ENCODE measurements around the gene MRPL3. TPM values are rescaled to one million over a fixed set of nuclear protein-coding genes. Genes with fewer than 3 reads are reported as not detected.
A peak's percentile ranks its signal among the peaks of the same experiment; 100 is the strongest.
"Not testable (repeated sequence)": the region's sequence is repeated elsewhere in the genome, so short reads cannot be mapped to it uniquely, and the experiment has no call there.

MRPL3 gene
- total and polyA plus RNA-seq, 4 experiments from 2014 or later = 45.8 to 110 (median 65.3) TPM

- Histone ChIP-seq H3K4me1 (ENCODE audit: insufficient read depth, low read length) (peaks cover 27% of the 10 kb centered on the region), H3K36me3 (ENCODE audit: insufficient read depth, low read length) (peaks cover 19% of the 10 kb centered on the region), H3K9me3 (ENCODE audit: control insufficient read depth in 1 of 2, low read length in 2 of 2) (no peaks in the 10 kb centered on the region), H3K27ac (ENCODE audit: low read depth, low read length) (peak overlapping the region; percentile 75), H3K27me3 (ENCODE audit: insufficient read depth, low read length) (no peaks in the 10 kb centered on the region), H3K4me3 (ENCODE audit: low read length in 2 of 2) (peak overlapping the region; percentile 74 to 98)
- ChIA-PET POLR2A (ENCODE audit: partially characterized antibody) (interaction anchor here (1.5 kb wide), 1 partner anchor 459 kb away, joined by 4 read pairs; no protein-coding TSS in a partner anchor), CTCF (ENCODE audit: partially characterized antibody) (no interaction called here)
- Mint-ChIP-seq H3K4me3 (peak overlapping the region; percentile 91 to 100 (median 98)), H3K9me3 (no peaks in the 10 kb centered on the region), H3K4me1 (peaks cover 26 to 47% (median 39%) of the 10 kb centered on the region in 4 donors), H3K27me3 (no peaks in the 10 kb centered on the region), H3K27ac (peak overlapping the region; percentile 92 to 97 (median 95)), H3K36me3 (peaks cover 24 to 48% of the 10 kb centered on the region in 2 donors)
- DNase-seq = no peak
- intact Hi-C loops (cut with micrococcal nuclease) = loop anchor here (2.0 kb wide), 4 partner anchors 121 to 915 kb away; partner anchors contain the start of genes ASTE1, DNAJC13, NEK11 and NUDT16
Measured at GRCh38 chr3:131501949-131502348, 822 bp downstream of the MRPL3 start.

- Histone ChIP-seq H3K27me3 (ENCODE audit: insufficient read depth, low read length) (no peaks in the 10 kb centered on the region), H3K27ac (ENCODE audit: low read depth, low read length) (no peak overlapping the region), H3K36me3 (ENCODE audit: insufficient read depth, low read length) (peaks cover 33% of the 10 kb centered on the region), H3K4me1 (ENCODE audit: insufficient read depth, low read length) (peaks cover 19% of the 10 kb centered on the region), H3K4me3 (ENCODE audit: low read length in 2 of 2) (no peak overlapping the region), H3K9me3 (ENCODE audit: control insufficient read depth in 1 of 2, low read length in 2 of 2) (no peaks in the 10 kb centered on the region)
- Mint-ChIP-seq H3K9me3 (no peaks in the 10 kb centered on the region), H3K27ac (no peak overlapping the region), H3K4me3 (no peak overlapping the region), H3K27me3 (no peaks in the 10 kb centered on the region), H3K4me1 (peaks cover 10 to 28% (median 18%) of the 10 kb centered on the region in 4 donors), H3K36me3 (peaks cover 50 to 58% of the 10 kb centered on the region in 2 donors)
- CTCF ChIA-PET (ENCODE audit: partially characterized antibody) = interaction anchor here (1.2 kb wide), 1 partner anchor 113 kb away, joined by 3 read pairs; the partner anchor contains the start of gene NUDT16
- POLR2A ChIA-PET (ENCODE audit: partially characterized antibody) = no interaction called here
- intact Hi-C loops (cut with micrococcal nuclease) = no loop called here
- DNase-seq = no peak
Measured at GRCh38 chr3:131494706-131495105, 8.1 kb downstream of the MRPL3 start.

DNA sequence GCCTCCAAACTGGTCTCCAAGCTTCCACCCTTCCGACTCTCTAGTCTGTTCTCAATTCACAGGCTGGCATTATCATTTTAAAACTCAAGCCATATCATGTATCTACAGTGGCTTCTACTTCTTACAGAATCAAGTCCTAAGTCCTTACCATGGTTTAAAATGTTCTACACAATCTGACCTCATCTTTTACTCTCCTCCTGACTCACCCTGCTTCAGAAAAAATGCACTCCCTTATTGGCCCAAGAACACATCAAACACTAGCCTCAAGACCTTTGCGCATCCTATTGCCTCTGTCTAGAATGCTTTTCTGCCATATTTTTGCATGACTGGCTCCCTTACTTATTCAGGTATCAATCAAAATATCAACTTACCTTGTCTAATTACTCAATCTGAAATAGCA, 11.0 kb downstream of the MRPL3 start:
- Mint-ChIP-seq H3K4me3 (no peak overlapping the region), H3K36me3 (peaks cover 33 to 49% of the 10 kb centered on the region in 2 donors), H3K4me1 (peaks cover 14 to 28% (median 19%) of the 10 kb centered on the region in 4 donors), H3K9me3 (no peaks in the 10 kb centered on the region), H3K27ac (no peak overlapping the region), H3K27me3 (no peaks in the 10 kb centered on the region)
- intact Hi-C loops (cut with micrococcal nuclease) = no loop called here
- no peak overlapping the region for H3K27ac ChIP-seq (ENCODE audit: low read depth, low read length)
- no peaks in the 10 kb centered on the region for H3K27me3 ChIP-seq (ENCODE audit: insufficient read depth, low read length)
- ChIA-PET POLR2A (ENCODE audit: partially characterized antibody) (no interaction called here), CTCF (ENCODE audit: partially characterized antibody) (interaction anchor here (1.4 kb wide), 1 partner anchor 459 kb away, joined by 5 read pairs; no protein-coding TSS in a partner anchor)
- peaks cover 21% of the 10 kb centered on the region for H3K4me1 ChIP-seq (ENCODE audit: insufficient read depth, low read length)
- H3K9me3 ChIP-seq (ENCODE audit: control insufficient read depth in 1 of 2, low read length in 2 of 2) = no peaks in the 10 kb centered on the region
- no peak overlapping the region for H3K4me3 ChIP-seq (ENCODE audit: low read length in 2 of 2)
- DNase-seq = no peak
- peaks cover 24% of the 10 kb centered on the region for H3K36me3 ChIP-seq (ENCODE audit: insufficient read depth, low read length)

DNA sequence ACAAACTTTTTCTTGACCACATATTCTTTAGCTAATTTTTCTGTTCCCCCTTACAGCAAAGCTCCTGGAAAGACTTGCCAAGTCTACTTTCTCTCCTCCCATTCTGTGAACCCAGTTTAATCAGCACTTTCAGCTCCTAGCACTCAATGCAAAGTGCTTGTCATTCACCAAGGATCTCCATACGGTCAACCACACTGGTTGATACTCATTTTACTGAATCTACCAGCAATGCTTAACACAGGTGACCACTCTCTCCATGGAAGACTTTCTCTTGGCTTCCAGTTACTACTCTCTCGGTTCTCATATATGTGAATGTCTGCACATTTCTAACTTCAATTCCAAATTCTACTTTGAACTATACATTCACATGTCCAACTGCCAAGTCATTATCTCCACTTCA, 11.7 kb downstream of the MRPL3 start:
- H3K36me3 ChIP-seq (ENCODE audit: insufficient read depth, low read length) = peaks cover 18% of the 10 kb centered on the region
- no peaks in the 10 kb centered on the region for H3K27me3 ChIP-seq (ENCODE audit: insufficient read depth, low read length)
- H3K4me3 ChIP-seq (ENCODE audit: low read length in 2 of 2) = no peak overlapping the region
- H3K9me3 ChIP-seq (ENCODE audit: control insufficient read depth in 1 of 2, low read length in 2 of 2) = no peaks in the 10 kb centered on the region
- intact Hi-C loops (cut with micrococcal nuclease) = no loop called here
- ChIA-PET CTCF (ENCODE audit: partially characterized antibody) (interaction anchor here (1.4 kb wide), 1 partner anchor 458 kb away, joined by 5 read pairs; no protein-coding TSS in a partner anchor), POLR2A (ENCODE audit: partially characterized antibody) (no interaction called here)
- H3K27me3 Mint-ChIP-seq = no peaks in the 10 kb centered on the region
- peaks cover 21% of the 10 kb centered on the region for H3K4me1 ChIP-seq (ENCODE audit: insufficient read depth, low read length)
- no peak overlapping the region for H3K27ac Mint-ChIP-seq
- H3K4me1 Mint-ChIP-seq = peaks cover 16 to 30% (median 23%) of the 10 kb centered on the region in 4 donors
- peaks cover 32 to 47% of the 10 kb centered on the region in 2 donors for H3K36me3 Mint-ChIP-seq
- peaks cover 0 to 3% (median 0%) of the 10 kb centered on the region in 8 donors for H3K9me3 Mint-ChIP-seq
- H3K4me3 Mint-ChIP-seq = no peak overlapping the region
- H3K27ac ChIP-seq (ENCODE audit: low read depth, low read length) = no peak overlapping the region
- no peak for DNase-seq

DNA sequence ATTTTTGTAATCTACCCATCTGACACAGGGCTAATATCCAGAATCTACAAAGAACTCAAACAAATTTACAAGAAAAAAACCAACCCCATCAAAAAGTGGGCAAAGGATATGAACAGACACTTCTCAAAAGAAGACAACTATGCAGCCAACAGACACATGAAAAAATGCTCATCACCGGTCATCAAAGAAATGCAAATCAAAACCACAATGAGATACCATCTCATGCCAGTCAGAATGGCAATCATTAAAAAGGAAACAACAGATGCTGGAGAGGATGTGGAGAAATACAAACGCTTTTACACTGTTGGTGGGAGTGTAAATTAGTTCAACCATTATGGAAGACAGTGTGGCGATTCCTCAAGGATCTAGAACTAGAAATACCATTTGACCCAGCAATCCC, 16.2 kb downstream of the MRPL3 start:
- Mint-ChIP-seq H3K4me1 (peaks cover 13 to 29% (median 20%) of the 10 kb centered on the region in 4 donors), H3K36me3 (peaks cover 21 to 37% of the 10 kb centered on the region in 2 donors), H3K27ac (peak overlapping the region; percentile 24 to 84 (median 55)), H3K4me3 (peak overlapping the region in 6 of 8 donors; percentile 3 to 80 (median 57))
- CTCF ChIA-PET (ENCODE audit: partially characterized antibody); POLR2A ChIA-PET (ENCODE audit: partially characterized antibody); H3K9me3 Mint-ChIP-seq; H3K9me3 ChIP-seq (ENCODE audit: control insufficient read depth in 1 of 2, low read length in 2 of 2); H3K4me3 ChIP-seq (ENCODE audit: low read length in 2 of 2); H3K27me3 Mint-ChIP-seq; H3K27ac ChIP-seq (ENCODE audit: low read depth, low read length); H3K27me3 ChIP-seq (ENCODE audit: insufficient read depth, low read length): not testable (repeated sequence)
- intact Hi-C loops (cut with micrococcal nuclease) = loop anchor here (5.0 kb wide), 1 partner anchor 454 kb away; no protein-coding TSS in a partner anchor
- peaks cover 16% of the 10 kb centered on the region for H3K36me3 ChIP-seq (ENCODE audit: insufficient read depth, low read length)
- peak in 4 of 5 donors; percentile 38 to 58 (median 53) for DNase-seq
- H3K4me1 ChIP-seq (ENCODE audit: insufficient read depth, low read length) = peaks cover 34% of the 10 kb centered on the region

- POLR2A ChIA-PET (ENCODE audit: partially characterized antibody) = no interaction called here
- peaks cover 23 to 44% of the 10 kb centered on the region in 2 donors for H3K36me3 Mint-ChIP-seq
Measured at GRCh38 chr3:131485119-131485518, 17.7 kb downstream of the MRPL3 start.

DNA sequence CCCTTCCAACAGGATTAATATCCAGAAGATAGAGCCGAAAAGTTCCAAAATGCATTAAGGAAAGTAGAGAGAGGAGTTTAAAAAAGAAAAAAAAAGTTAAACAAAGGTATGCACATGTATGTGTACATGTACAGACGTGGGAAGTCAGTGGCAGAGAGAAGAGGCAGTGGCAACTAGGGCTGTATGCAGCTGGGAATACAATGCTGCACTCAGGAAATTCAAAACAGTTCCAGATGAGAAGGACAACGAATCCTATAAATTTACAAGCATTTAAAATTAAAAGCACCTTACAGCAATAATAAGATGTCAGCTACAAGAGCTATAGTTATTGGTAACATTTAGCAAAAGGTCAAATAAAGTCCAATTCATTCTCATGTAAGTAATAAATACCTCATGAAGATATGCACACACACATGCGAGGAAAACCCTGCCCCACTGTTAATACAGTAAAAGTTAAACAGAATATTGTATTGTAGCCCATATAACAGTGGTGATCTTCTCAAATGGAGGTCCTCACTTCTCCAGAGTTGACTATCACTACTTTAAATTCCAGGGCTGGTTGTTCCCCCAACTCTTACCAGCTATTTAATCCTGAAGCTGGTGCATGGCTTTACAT, 18.2 kb downstream of the MRPL3 start:
- intact Hi-C loops (cut with micrococcal nuclease) = loop anchor here (5.0 kb wide), 1 partner anchor 452 kb away; no protein-coding TSS in a partner anchor
- ChIA-PET CTCF (ENCODE audit: partially characterized antibody) (no interaction called here), POLR2A (ENCODE audit: partially characterized antibody) (no interaction called here)
- Histone ChIP-seq H3K4me1 (ENCODE audit: insufficient read depth, low read length) (peaks cover 15% of the 10 kb centered on the region), H3K36me3 (ENCODE audit: insufficient read depth, low read length) (peaks cover 22% of the 10 kb centered on the region), H3K27ac (ENCODE audit: low read depth, low read length) (no peak overlapping the region), H3K27me3 (ENCODE audit: insufficient read depth, low read length) (no peaks in the 10 kb centered on the region), H3K9me3 (ENCODE audit: control insufficient read depth in 1 of 2, low read length in 2 of 2) (no peaks in the 10 kb centered on the region), H3K4me3 (ENCODE audit: low read length in 2 of 2) (no peak overlapping the region)
- peaks cover 26 to 46% of the 10 kb centered on the region in 2 donors for H3K36me3 Mint-ChIP-seq
- H3K9me3 Mint-ChIP-seq = peaks cover 0 to 3% (median 0%) of the 10 kb centered on the region in 8 donors
- H3K4me1 Mint-ChIP-seq = peaks cover 13 to 33% (median 21%) of the 10 kb centered on the region in 4 donors
- no peak overlapping the region for H3K4me3 Mint-ChIP-seq
- peak overlapping the region in 1 of 7 donors; percentile 13 for H3K27ac Mint-ChIP-seq
- no peaks in the 10 kb centered on the region for H3K27me3 Mint-ChIP-seq
- DNase-seq = no peak

More at GRCh38 chr3:131485119-131485518, 17.7 kb downstream of the MRPL3 start:
- H3K9me3 ChIP-seq (ENCODE audit: control insufficient read depth in 1 of 2, low read length in 2 of 2) = no peaks in the 10 kb centered on the region
- H3K4me1 Mint-ChIP-seq = peaks cover 13 to 30% (median 20%) of the 10 kb centered on the region in 4 donors
- intact Hi-C loops (cut with micrococcal nuclease) = loop anchor here (5.0 kb wide), 1 partner anchor 453 kb away; no protein-coding TSS in a partner anchor
- peaks cover 19% of the 10 kb centered on the region for H3K36me3 ChIP-seq (ENCODE audit: insufficient read depth, low read length)
- no peak overlapping the region for H3K4me3 ChIP-seq (ENCODE audit: low read length in 2 of 2)
- H3K4me3 Mint-ChIP-seq = peak overlapping the region in 2 of 8 donors; percentile 20 to 24
- DNase-seq = no peak
- peak overlapping the region in 1 of 7 donors; percentile 53 for H3K27ac Mint-ChIP-seq
- peaks cover 20% of the 10 kb centered on the region for H3K4me1 ChIP-seq (ENCODE audit: insufficient read depth, low read length)
- CTCF ChIA-PET (ENCODE audit: partially characterized antibody) = no interaction called here
- no peak overlapping the region for H3K27ac ChIP-seq (ENCODE audit: low read depth, low read length)
- H3K27me3 ChIP-seq (ENCODE audit: insufficient read depth, low read length) = no peaks in the 10 kb centered on the region
- peaks cover 0 to 3% (median 0%) of the 10 kb centered on the region in 8 donors for H3K9me3 Mint-ChIP-seq
- H3K27me3 Mint-ChIP-seq = no peaks in the 10 kb centered on the region
